SH-SY5Y (cell line): ENCODE data around the gene ADCY9.

Experiments
- GATA2 ChIP-seq: IDR thresholded peaks from 2 replicates; pipeline ENCODE4 v1.6.1; 2011; ENCODE audit warnings: mild to moderate bottlenecking, low read depth, low read length
- GATA3 ChIP-seq: IDR thresholded peaks from 2 replicates; pipeline ENCODE4 v1.6.1; 2011; ENCODE audit warnings: low read depth, mild to moderate bottlenecking, low read length, moderate library complexity

DNA sequence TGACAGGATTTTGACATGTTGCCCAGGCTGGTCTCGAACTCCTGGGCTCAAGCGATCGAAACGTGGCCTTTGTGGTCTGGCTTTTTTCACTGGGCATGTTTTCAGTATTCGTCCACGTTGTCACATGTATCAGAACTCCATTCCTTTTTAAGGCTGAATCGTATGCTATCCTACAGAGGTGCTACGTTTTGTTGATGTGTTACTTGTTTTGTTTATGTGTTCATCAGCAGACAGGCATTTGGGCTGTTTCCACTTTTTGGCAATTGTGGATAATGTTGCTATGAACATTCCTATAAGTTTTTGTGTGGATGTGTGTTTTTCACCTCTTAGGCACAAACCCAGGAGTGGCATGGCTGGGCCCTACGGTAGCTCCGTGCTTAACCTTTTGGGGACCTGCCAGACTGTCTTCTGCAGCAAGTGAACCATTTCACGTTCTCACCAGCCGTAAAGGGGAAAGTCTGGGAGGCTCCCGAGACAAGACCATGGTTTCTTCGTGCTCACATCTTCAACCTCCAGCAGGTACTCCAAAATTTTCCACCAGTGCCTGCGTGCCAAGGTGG lies 26.9 kb downstream of the ADCY9 start:
- TF ChIP-seq GATA2 (no peak), GATA3 (no peak)
